Tibial nerve (tissue), 4 donors: ENCODE results near the gene STK38L.

Experiments used
- EP300 ChIP-seq, 2 donors: sonication (generic); formaldehyde crosslinking; IDR thresholded peaks; one replicate each; pipeline ENCODE4 v1.6.1; 2017; ENCODE audit warnings: antibody characterized with exemption in 2 of 2, mild to moderate bottlenecking in 1 of 2
- POLR2A ChIP-seq, 2 donors: fragments of 450-650 bp; IDR thresholded peaks; one replicate each; pipeline ENCODE4 v1.6.1; 2017; ENCODE audit warnings: antibody characterized with exemption in 2 of 2, mild to moderate bottlenecking in 2 of 2, moderate library complexity in 2 of 2
- TF ChIP-seq, protein P1 (sequence below), 5 experiments: fragments of 200-600 bp in 3 of 5; fragments of 450-650 bp in 2 of 5; sonication (generic) in 3 of 5; IDR thresholded peaks; one replicate each; pipeline ENCODE4 v1.5.1; 2016 to 2019; ENCODE audit warnings: antibody characterized with exemption in 5 of 5, mild to moderate bottlenecking in 3 of 5, moderate library complexity in 2 of 5

DNA sequence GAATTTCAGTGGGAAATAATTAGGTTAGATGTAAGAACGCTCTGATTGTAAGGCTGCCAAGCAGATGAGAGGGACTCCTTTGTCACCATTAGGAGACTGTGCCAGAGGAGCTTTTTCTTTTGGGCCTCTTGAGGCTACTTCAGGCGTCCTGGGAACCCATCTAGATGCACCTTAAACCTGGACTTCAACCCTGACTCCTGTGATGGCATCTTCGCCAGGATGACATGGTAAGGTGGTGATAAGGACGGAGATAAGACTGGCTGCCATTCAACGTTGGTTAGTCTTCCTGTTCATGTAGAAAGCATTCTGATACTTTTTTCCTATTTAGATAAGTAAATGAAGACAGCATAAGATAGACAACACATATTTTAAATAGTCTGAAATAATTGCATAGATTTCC, 36.3 kb downstream of the STK38L start:
- TF ChIP-seq, protein P1, sequence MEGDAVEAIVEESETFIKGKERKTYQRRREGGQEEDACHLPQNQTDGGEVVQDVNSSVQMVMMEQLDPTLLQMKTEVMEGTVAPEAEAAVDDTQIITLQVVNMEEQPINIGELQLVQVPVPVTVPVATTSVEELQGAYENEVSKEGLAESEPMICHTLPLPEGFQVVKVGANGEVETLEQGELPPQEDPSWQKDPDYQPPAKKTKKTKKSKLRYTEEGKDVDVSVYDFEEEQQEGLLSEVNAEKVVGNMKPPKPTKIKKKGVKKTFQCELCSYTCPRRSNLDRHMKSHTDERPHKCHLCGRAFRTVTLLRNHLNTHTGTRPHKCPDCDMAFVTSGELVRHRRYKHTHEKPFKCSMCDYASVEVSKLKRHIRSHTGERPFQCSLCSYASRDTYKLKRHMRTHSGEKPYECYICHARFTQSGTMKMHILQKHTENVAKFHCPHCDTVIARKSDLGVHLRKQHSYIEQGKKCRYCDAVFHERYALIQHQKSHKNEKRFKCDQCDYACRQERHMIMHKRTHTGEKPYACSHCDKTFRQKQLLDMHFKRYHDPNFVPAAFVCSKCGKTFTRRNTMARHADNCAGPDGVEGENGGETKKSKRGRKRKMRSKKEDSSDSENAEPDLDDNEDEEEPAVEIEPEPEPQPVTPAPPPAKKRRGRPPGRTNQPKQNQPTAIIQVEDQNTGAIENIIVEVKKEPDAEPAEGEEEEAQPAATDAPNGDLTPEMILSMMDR (IDR thresholded peaks at IDR 0.05), result no peak
- TF ChIP-seq POLR2A (IDR thresholded peaks at IDR 0.05) (no peak), EP300 (IDR thresholded peaks at IDR 0.05) (no peak)
